Peyer's patch (tissue), 4 donors: ENCODE measurements around the gene PRSS21.

Experiments
- CTCF ChIP-seq, 6 experiments: fragments of 450-650 bp in 4 of 6; fragments of 200-600 bp in 2 of 6; sonication (generic) in 1 of 6; IDR thresholded peaks; one replicate each; pipeline ENCODE4 v1.5.1; 2017 to 2019; ENCODE audit warnings: antibody characterized with exemption in 6 of 6, mild to moderate bottlenecking in 3 of 6, moderate library complexity in 1 of 6
- POLR2A ChIP-seq, 2 donors: fragments of 450-650 bp; IDR thresholded peaks; one replicate each; pipeline ENCODE4 v1.5.1; 2017; ENCODE audit warnings: antibody characterized with exemption in 2 of 2, mild to moderate bottlenecking in 2 of 2, moderate library complexity in 2 of 2

GRCh38 chr16:2867661-2867986 is 50.6 kb downstream of the PRSS21 start:
- TF ChIP-seq POLR2A (IDR thresholded peaks at IDR 0.05), result no peak
- TF ChIP-seq CTCF (IDR thresholded peaks at IDR 0.05), result no peak
